H1 (cell line): Measurements from ENCODE around the gene LMOD2. TPM values are rescaled to one million over a fixed set of nuclear protein-coding genes. Genes with fewer than 3 reads are reported as not detected.

Experiments
- CTCF ChIA-PET: fragments of 300-600 bp; sonication (Branson Sonifier 250); formaldehyde crosslinking; loops from one replicate; lab custom pipeline; 2021; ENCODE audit not compliant: partially characterized antibody; lab: Charles Lee
- POLR2A ChIA-PET: fragments of 300-600 bp; sonication (Branson Sonifier 250); formaldehyde crosslinking; loops from one replicate; lab custom pipeline; 2021; ENCODE audit warnings: inconsistent platforms; ENCODE audit not compliant: partially characterized antibody; lab: Charles Lee
- DNase-seq, 2 experiments: peaks; one replicate each; pipeline versions ENCODE4 v3.0.0 to v3.0.0-alpha.2; 2010 to 2022; ENCODE audit warnings: low spot score in 2 of 2, low read depth in 1 of 2, mixed read lengths in 1 of 2
- FAIRE-seq: peaks from 2 replicates; lab custom pipeline; 2011; peaks lifted over from hg19 to GRCh38; lab: Jason Lieb, UNC
- H2AFZ ChIP-seq: 2 replicates; pipeline ENCODE4 v1.8.1; 2012; ENCODE audit warnings: low read length, inconsistent platforms
- H2AK5ac ChIP-seq: 2 replicates; pipeline ENCODE4 v1.6.1; 2013; ENCODE audit warnings: low read depth, low read length
- H2BK120ac ChIP-seq: replicated peaks from 2 replicates; pipeline ENCODE3; 2013; ENCODE audit warnings: low read depth, low read length, inconsistent platforms
- H2BK12ac ChIP-seq: 2 replicates; pipeline ENCODE4 v1.6.1; 2013; ENCODE audit warnings: low read depth, low read length
- H2BK15ac ChIP-seq: 2 replicates; pipeline ENCODE4 v1.6.1; 2013; ENCODE audit warnings: low read length
- H2BK20ac ChIP-seq: 2 replicates; pipeline ENCODE4 v1.6.1; 2013; ENCODE audit warnings: low read length
- H2BK5ac ChIP-seq: 2 replicates; pipeline ENCODE4 v1.6.1; 2013; ENCODE audit warnings: low read depth, low read length
- H3K14ac ChIP-seq: 2 replicates; pipeline ENCODE4 v1.6.1; 2013; ENCODE audit warnings: inconsistent platforms; ENCODE audit not compliant: insufficient read length
- H3K18ac ChIP-seq: 2 replicates; pipeline ENCODE4 v1.6.1; 2013; ENCODE audit warnings: low read length; ENCODE audit errors: extremely low read depth
- H3K23ac ChIP-seq: 2 replicates; pipeline ENCODE4 v1.6.1; 2013; ENCODE audit warnings: inconsistent platforms; ENCODE audit not compliant: insufficient read length
- H3K23me2 ChIP-seq: 2 replicates; pipeline ENCODE4 v1.6.1; 2013; ENCODE audit warnings: low read depth, low read length
- H3K27ac ChIP-seq: 2 replicates; pipeline ENCODE4 v1.6.1; 2011; ENCODE audit warnings: low read depth, low read length, inconsistent platforms
- H3K27me3 ChIP-seq, 4 experiments: replicated peaks in 1 of 4; 1 replicate in 1 of 4; 2 replicates in 3 of 4; pipeline versions ENCODE4 v1.6.1 to v1.8.1; 2011 to 2013; ENCODE audit warnings: low read length in 3 of 4, mild to moderate bottlenecking in 3 of 4, inconsistent platforms in 2 of 4, mixed read lengths in 2 of 4, moderate library complexity in 1 of 4; ENCODE audit not compliant: control insufficient read depth in 3 of 4, insufficient read depth in 3 of 4; ENCODE audit errors: extremely low read depth in 1 of 4
- H3K36me3 ChIP-seq, 4 experiments: 2 replicates each; pipeline versions ENCODE4 v1.6.1 to v1.8.1; 2011 to 2013; ENCODE audit warnings: mild to moderate bottlenecking in 4 of 4, low read length in 3 of 4, moderate library complexity in 2 of 4, control low read depth in 1 of 4, inconsistent platforms in 1 of 4; ENCODE audit not compliant: insufficient read depth in 4 of 4, control insufficient read depth in 2 of 4
- H3K4ac ChIP-seq: replicated peaks from 2 replicates; pipeline ENCODE3; 2013; ENCODE audit warnings: low read length, low read depth, mixed read lengths, inconsistent platforms; ENCODE audit not compliant: insufficient read length
- H3K4me1 ChIP-seq, 4 experiments: replicated peaks in 1 of 4; 1 replicate in 1 of 4; 2 replicates in 3 of 4; pipeline versions ENCODE4 v1.6.1 to v1.8.1; 2011 to 2013; ENCODE audit warnings: low read length in 3 of 4, inconsistent platforms in 2 of 4, mixed read lengths in 1 of 4; ENCODE audit not compliant: insufficient read depth in 4 of 4, control insufficient read depth in 3 of 4
- H3K4me2 ChIP-seq, 2 experiments: 2 replicates each; pipeline versions ENCODE4 v1.6.1 to v1.8.1; 2011 to 2013; ENCODE audit warnings: low read depth in 2 of 2, low read length in 2 of 2, control low read depth in 1 of 2, inconsistent platforms in 1 of 2, mild to moderate bottlenecking in 1 of 2; ENCODE audit not compliant: insufficient read depth in 1 of 2
- H3K4me3 ChIP-seq, 4 experiments: fragments of 200-600, 300-600 bp in 1 of 4; sonication (generic), shearing (Covaris generic), sonication (Bioruptor Twin) in 1 of 4; 2 replicates each; pipeline versions ENCODE4 v1.5.1 to v1.8.1; 2011 to 2016; ENCODE audit warnings: low read length in 4 of 4, low read depth in 3 of 4, control low read depth in 2 of 4, inconsistent platforms in 2 of 4, mild to moderate bottlenecking in 2 of 4, mixed read lengths in 1 of 4, moderate library complexity in 1 of 4; ENCODE audit not compliant: insufficient read depth in 2 of 4; ENCODE audit errors: extremely low read depth in 1 of 4
- H3K56ac ChIP-seq: replicated peaks from 2 replicates; pipeline ENCODE3; 2013; ENCODE audit warnings: low read depth, mild to moderate bottlenecking, mixed read lengths, low read length, inconsistent platforms; ENCODE audit not compliant: insufficient read length
- H3K79me1 ChIP-seq: 2 replicates; pipeline ENCODE4 v1.6.1; 2013; ENCODE audit warnings: low read depth, low read length, control low read depth
- H3K79me2 ChIP-seq, 2 experiments: 2 replicates each; pipeline versions ENCODE4 v1.6.1 to v1.8.1; 2012 to 2013; ENCODE audit warnings: low read length in 2 of 2, mild to moderate bottlenecking in 2 of 2, inconsistent platforms in 1 of 2; ENCODE audit not compliant: insufficient read depth in 2 of 2, control insufficient read depth in 1 of 2
- H3K9ac ChIP-seq, 4 experiments: replicated peaks in 1 of 4; 1 replicate in 1 of 4; 2 replicates in 3 of 4; pipeline versions ENCODE4 v1.6.1 to v1.8.1; 2011 to 2013; ENCODE audit warnings: low read depth in 3 of 4, low read length in 3 of 4, control low read depth in 2 of 4, mild to moderate bottlenecking in 2 of 4, moderate library complexity in 2 of 4, inconsistent platforms in 1 of 4; ENCODE audit errors: extremely low read depth in 1 of 4
- H3K9me3 ChIP-seq, 2 experiments: 2 replicates each; pipeline versions ENCODE4 v1.6.1 to v1.8.1; 2012 to 2013; ENCODE audit warnings: mild to moderate bottlenecking in 2 of 2, moderate library complexity in 2 of 2, control low read depth in 1 of 2, inconsistent platforms in 1 of 2, low read depth in 1 of 2, low read length in 1 of 2, mixed read lengths in 1 of 2; ENCODE audit not compliant: insufficient read depth in 2 of 2
- H4K20me1 ChIP-seq, 2 experiments: replicated peaks in 1 of 2; 2 replicates each; pipeline versions ENCODE3 to v1.8.1; 2011 to 2013; ENCODE audit warnings: inconsistent platforms in 2 of 2, low read length in 2 of 2, mild to moderate bottlenecking in 1 of 2; ENCODE audit not compliant: insufficient read depth in 2 of 2, control insufficient read depth in 1 of 2
- H4K5ac ChIP-seq: 2 replicates; pipeline ENCODE4 v1.6.1; 2013; ENCODE audit warnings: low read length, low read depth, mixed read lengths, inconsistent platforms; ENCODE audit not compliant: insufficient read length
- H4K8ac ChIP-seq: 2 replicates; pipeline ENCODE4 v1.8.0; 2013; ENCODE audit warnings: mild to moderate bottlenecking, moderate library complexity, low read length, inconsistent platforms; ENCODE audit not compliant: insufficient read depth; ENCODE audit errors: extremely low read depth
- H4K91ac ChIP-seq: replicated peaks from 2 replicates; pipeline ENCODE3; 2013; ENCODE audit warnings: low read length, mixed read lengths, inconsistent platforms; ENCODE audit not compliant: insufficient read length
- BACH1 ChIP-seq: IDR thresholded peaks from 2 replicates; pipeline ENCODE4 v1.6.1; 2012; ENCODE audit warnings: low read length, improper control_type of control experiment
- CEBPB ChIP-seq: IDR thresholded peaks from 2 replicates; pipeline ENCODE4 v1.6.1; 2012; ENCODE audit warnings: low read depth, low read length
- JUND ChIP-seq: IDR thresholded peaks from 2 replicates; pipeline ENCODE4 v1.6.1; 2011; ENCODE audit warnings: mild to moderate bottlenecking, improper control_type of control experiment, low read length
- RXRA ChIP-seq: IDR thresholded peaks from 2 replicates; pipeline ENCODE4 v1.6.1; 2011; ENCODE audit warnings: low read depth, mild to moderate bottlenecking, low read length, moderate library complexity; ENCODE audit not compliant: insufficient read depth
- SP1 ChIP-seq: IDR thresholded peaks from 2 replicates; pipeline ENCODE4 v1.6.1; 2011; ENCODE audit warnings: low read depth, low read length
- SP2 ChIP-seq: IDR thresholded peaks from 2 replicates; pipeline ENCODE4 v1.6.1; 2012; ENCODE audit warnings: mild to moderate bottlenecking, low read length, inconsistent platforms
- SUZ12 ChIP-seq: fragments of 200-600 bp; sonication (generic); IDR thresholded peaks from 2 replicates; pipeline ENCODE4 v1.6.1; 2012; ENCODE audit warnings: mild to moderate bottlenecking, inconsistent platforms, low read length, moderate library complexity, mixed read lengths
- TEAD4 ChIP-seq: IDR thresholded peaks from 2 replicates; pipeline ENCODE4 v1.6.1; 2012; ENCODE audit warnings: low read depth, low read length, inconsistent platforms, mixed read lengths
- WGBS, 2 experiments: shearing (Covaris generic) in 1 of 2; methylation state at CpG; one replicate each; pipeline versions ENCODE4 v1.1.6 to v1.1.7; 2013 to 2015; ENCODE audit warnings: low lambda C conversion rate in 2 of 2, mixed read lengths in 2 of 2, inconsistent platforms in 1 of 2, low coverage in 1 of 2, missing lambda C conversion rate in 1 of 2; ENCODE audit not compliant: insufficient replicate concordance in 2 of 2, insufficient coverage in 1 of 2, insufficient read length in 1 of 2; ENCODE audit errors: extremely low coverage in 1 of 2, missing lambda C conversion rate in 1 of 2; 5-methylcytosine and 5-hydroxymethylcytosine counted together
- polyA plus RNA-seq, 7 experiments: library from polyadenylated mRNA; depleted of rRNA in 3 of 7; stranded (reverse) in 5 of 7; unstranded in 2 of 7; fragments of >200 nt in 5 of 7; fragments of 200-250 nt in 2 of 7; gene quantifications; 1 replicate in 5 of 7; 2 replicates in 1 of 7; 4 replicates in 1 of 7; pipeline versions ENCODE4 v1.2.1 to v1.2.3, GENCODE V29; 2011 to 2013; ENCODE audit warnings: missing spikeins in 2 of 7, mixed read lengths in 2 of 7
- total RNA-seq: library from RNA; stranded (reverse); fragmentation: NEBNext Ultra II Directional; extraction: Animal tissue kit (Norgen Biotek cat#: 25700); gene quantifications from 2 replicates; pipeline ENCODE4 v1.2.1, GENCODE V29; 2021
- TF ChIP-seq, protein P1 (sequence below), 3 experiments: IDR thresholded peaks; 1 replicate in 2 of 3; 2 replicates in 1 of 3; pipeline versions ENCODE4 v1.5.1 to v1.6.1; 2011; ENCODE audit warnings: low read length in 3 of 3, mild to moderate bottlenecking in 3 of 3, inconsistent platforms in 2 of 3, low read depth in 1 of 3, moderate library complexity in 1 of 3; ENCODE audit not compliant: insufficient read depth in 1 of 3; ENCODE audit errors: control extremely low read depth in 1 of 3

Gene LMOD2
- total and polyA plus RNA-seq, 2 of the 8 experiments (the other 6 are each of a cell fraction or from before 2014, with no cell fraction given): 0.03 to 0.22 TPM

DNA sequence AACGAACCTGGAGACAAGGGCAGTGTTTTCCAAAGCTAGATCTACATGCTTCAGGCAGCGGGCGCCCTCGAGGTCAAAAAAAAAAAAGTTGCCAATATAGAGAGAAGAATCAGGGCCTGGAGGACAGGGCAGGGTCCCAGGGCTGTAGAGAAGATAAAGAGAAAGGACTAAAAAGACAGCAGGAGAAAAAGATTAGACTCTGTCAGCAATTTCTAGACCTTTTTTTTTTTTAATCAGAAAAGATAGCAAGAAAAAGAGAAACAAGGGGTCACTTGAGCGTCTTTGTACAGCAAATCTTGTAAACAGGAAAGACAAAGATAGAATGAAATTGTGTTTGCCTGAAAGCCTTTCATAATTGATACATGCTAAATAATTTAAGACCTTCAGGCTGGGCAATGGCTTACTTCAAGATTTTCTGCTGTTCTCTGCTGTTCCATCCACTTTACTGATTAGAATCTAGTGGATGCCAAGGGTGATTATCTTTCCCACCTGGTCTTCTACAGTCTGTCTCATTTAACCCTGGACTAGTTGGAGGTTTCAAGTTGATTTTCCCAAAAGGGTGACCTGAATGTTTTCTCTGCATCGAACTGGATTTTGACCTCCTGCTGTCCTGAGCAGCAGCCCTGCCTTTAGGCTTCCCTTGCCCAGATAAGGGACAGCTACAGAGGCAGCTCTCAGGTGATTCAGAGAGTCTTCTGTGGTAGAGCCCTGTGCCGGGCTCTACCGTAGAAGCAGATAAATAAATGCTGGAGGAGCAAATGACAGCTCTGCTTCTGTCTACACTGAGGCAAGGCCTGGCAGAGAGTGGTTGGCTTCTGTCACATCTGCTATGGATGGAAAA lies 5.1 kb downstream of the LMOD2 start:
- Histone ChIP-seq H4K5ac (no peak overlapping the region), H2BK12ac (no peak overlapping the region), H4K20me1 (no peaks in the 10 kb centered on the region), H3K36me3 (no peaks in the 10 kb centered on the region), H4K91ac (no peak overlapping the region), H3K4me2 (no peak overlapping the region), H3K27ac (no peak overlapping the region), H2BK20ac (no peak overlapping the region), H3K23ac (no peak overlapping the region), H3K4me3 (no peak overlapping the region), H3K18ac (no peak overlapping the region), H3K9ac (no peak overlapping the region), H3K27me3 (no peaks in the 10 kb centered on the region), H2BK120ac (no peak overlapping the region), H3K4ac (no peak overlapping the region), H3K23me2 (no peaks in the 10 kb centered on the region), H3K56ac (no peak overlapping the region), H4K8ac (no peak overlapping the region), H3K79me2 (no peaks in the 10 kb centered on the region), H3K14ac (no peak overlapping the region), H2AFZ (no peak overlapping the region), H2BK15ac (no peak overlapping the region), H2AK5ac (no peak overlapping the region), H3K9me3 (peaks cover 0 to 2% of the 10 kb centered on the region in 2 experiments; a peak in 1 of 4 replicates), H3K4me1 (peaks cover 0 to 2% (median 0%) of the 10 kb centered on the region in 4 experiments; a peak in 1 of 7 replicates), H2BK5ac (no peak overlapping the region), H3K79me1 (no peaks in the 10 kb centered on the region)
- TF ChIP-seq SUZ12 (no peak), CEBPB (no peak), TEAD4 (no peak), SP2 (no peak), BACH1 (no peak), SP1 (no peak), JUND (no peak), RXRA (no peak)
- TF ChIP-seq, protein P1, sequence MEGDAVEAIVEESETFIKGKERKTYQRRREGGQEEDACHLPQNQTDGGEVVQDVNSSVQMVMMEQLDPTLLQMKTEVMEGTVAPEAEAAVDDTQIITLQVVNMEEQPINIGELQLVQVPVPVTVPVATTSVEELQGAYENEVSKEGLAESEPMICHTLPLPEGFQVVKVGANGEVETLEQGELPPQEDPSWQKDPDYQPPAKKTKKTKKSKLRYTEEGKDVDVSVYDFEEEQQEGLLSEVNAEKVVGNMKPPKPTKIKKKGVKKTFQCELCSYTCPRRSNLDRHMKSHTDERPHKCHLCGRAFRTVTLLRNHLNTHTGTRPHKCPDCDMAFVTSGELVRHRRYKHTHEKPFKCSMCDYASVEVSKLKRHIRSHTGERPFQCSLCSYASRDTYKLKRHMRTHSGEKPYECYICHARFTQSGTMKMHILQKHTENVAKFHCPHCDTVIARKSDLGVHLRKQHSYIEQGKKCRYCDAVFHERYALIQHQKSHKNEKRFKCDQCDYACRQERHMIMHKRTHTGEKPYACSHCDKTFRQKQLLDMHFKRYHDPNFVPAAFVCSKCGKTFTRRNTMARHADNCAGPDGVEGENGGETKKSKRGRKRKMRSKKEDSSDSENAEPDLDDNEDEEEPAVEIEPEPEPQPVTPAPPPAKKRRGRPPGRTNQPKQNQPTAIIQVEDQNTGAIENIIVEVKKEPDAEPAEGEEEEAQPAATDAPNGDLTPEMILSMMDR (IDR thresholded peaks at IDR 0.05; ENCODE audit: control extremely low read depth in 1 of 3, insufficient read depth in 1 of 3, low read depth in 1 of 3, low read length in 3 of 3): no peak
- ChIA-PET CTCF (interaction anchor here (0.7 to 2.0 kb wide), 6 partner anchors 11 to 205 kb away, joined by 3 to 5 read pairs (median 4); no protein-coding TSS in a partner anchor), POLR2A (interaction anchor here (0.7 to 1.6 kb wide), 2 partner anchors 11 to 205 kb away, joined by 4 to 6 read pairs; no protein-coding TSS in a partner anchor)
- WGBS, 2 experiments: 85% methylated on average over 8 of the region's 8 CpGs; no CpG with 5 or more reads in 1 of the 2 experiments
- DNase-seq (no peak), FAIRE-seq (no peak)
